Astrocyte (in vitro differentiated cells and primary cell): ENCODE measurements around the gene RTP3. TPM values are rescaled to one million over a fixed set of nuclear protein-coding genes. Genes with fewer than 3 reads are reported as not detected.

ENCODE experiments used
- DNase-seq: peaks from one replicate; pipeline ENCODE4 v3.0.0-alpha.2; 2010; ENCODE audit warnings: low read depth
- FAIRE-seq: peaks from 2 replicates; lab custom pipeline; 2011; peaks lifted over from hg19 to GRCh38; lab: Jason Lieb, UNC
- H2AFZ ChIP-seq: 2 replicates; pipeline ENCODE4 v1.6.0; 2012; ENCODE audit warnings: low read depth, low read length, inconsistent platforms
- H3K27ac ChIP-seq: 2 replicates; pipeline ENCODE4 v1.5.1; 2011; ENCODE audit warnings: low read depth, low read length, inconsistent platforms
- H3K27me3 ChIP-seq: 2 replicates; pipeline ENCODE4 v1.6.0; 2011; ENCODE audit warnings: low read length, inconsistent platforms; ENCODE audit not compliant: insufficient read depth
- H3K36me3 ChIP-seq: 2 replicates; pipeline ENCODE4 v1.5.1; 2011; ENCODE audit warnings: low read length, inconsistent platforms; ENCODE audit not compliant: insufficient read depth
- H3K4me1 ChIP-seq: 2 replicates; pipeline ENCODE4 v1.5.1; 2011; ENCODE audit warnings: low read length, inconsistent platforms; ENCODE audit not compliant: insufficient read depth
- H3K4me2 ChIP-seq: 2 replicates; pipeline ENCODE4 v1.6.0; 2012; ENCODE audit warnings: low read length, inconsistent platforms
- H3K4me3 ChIP-seq: 2 replicates; pipeline ENCODE4 v1.5.1; 2011; ENCODE audit warnings: low read depth, mild to moderate bottlenecking, low read length, inconsistent platforms; ENCODE audit not compliant: insufficient read depth
- H3K79me2 ChIP-seq: 2 replicates; pipeline ENCODE4 v1.6.0; 2012; ENCODE audit warnings: mild to moderate bottlenecking, low read length, inconsistent platforms; ENCODE audit not compliant: insufficient read depth
- H3K9ac ChIP-seq: 2 replicates; pipeline ENCODE4 v1.6.0; 2012; ENCODE audit warnings: mild to moderate bottlenecking, low read length, inconsistent platforms
- H3K9me3 ChIP-seq: 2 replicates; pipeline ENCODE4 v1.5.1; 2012; ENCODE audit warnings: low read depth, mild to moderate bottlenecking, low read length, inconsistent platforms; ENCODE audit not compliant: insufficient read depth
- H4K20me1 ChIP-seq: 2 replicates; pipeline ENCODE4 v1.6.0; 2012; ENCODE audit warnings: low read length, inconsistent platforms; ENCODE audit not compliant: insufficient read depth
- H3K27ac Mint-ChIP-seq: one replicate; pipeline ENCODE4 v1.8.0; 2021; ENCODE audit warnings: mild to moderate bottlenecking, mixed read lengths; ENCODE audit not compliant: unreplicated experiment
- H3K27me3 Mint-ChIP-seq: one replicate; pipeline ENCODE4 v1.8.0; 2021; ENCODE audit warnings: low read depth, mixed read lengths; ENCODE audit not compliant: unreplicated experiment
- H3K36me3 Mint-ChIP-seq: one replicate; pipeline ENCODE4 v1.8.0; 2021; ENCODE audit warnings: low read depth, mixed read lengths; ENCODE audit not compliant: unreplicated experiment
- H3K4me1 Mint-ChIP-seq: one replicate; pipeline ENCODE4 v1.8.0; 2021; ENCODE audit warnings: low read depth, mixed read lengths; ENCODE audit not compliant: unreplicated experiment
- H3K4me3 Mint-ChIP-seq: one replicate; pipeline ENCODE4 v1.8.0; 2021; ENCODE audit warnings: mild to moderate bottlenecking, moderate library complexity, mixed read lengths; ENCODE audit not compliant: unreplicated experiment
- H3K9me3 Mint-ChIP-seq: one replicate; pipeline ENCODE4 v1.8.0; 2021; ENCODE audit warnings: mild to moderate bottlenecking, mixed read lengths; ENCODE audit not compliant: unreplicated experiment
- EZH2 ChIP-seq: IDR thresholded peaks from 2 replicates; pipeline ENCODE4 v1.6.1; 2012; ENCODE audit warnings: mild to moderate bottlenecking, low read length, inconsistent platforms; ENCODE audit not compliant: insufficient read depth
- total RNA-seq: library from RNA; stranded (reverse); gene quantifications from 2 replicates; pipeline ENCODE4 v1.2.1, GENCODE V29; 2021
- TF ChIP-seq, protein P1 (sequence below): IDR thresholded peaks from 2 replicates; pipeline ENCODE4 v1.5.1; 2011; ENCODE audit warnings: low read depth, mild to moderate bottlenecking, inconsistent platforms, low read length, moderate library complexity; ENCODE audit not compliant: insufficient read depth

RTP3 gene
- total RNA-seq, 1 donor from 2014 or later = not detected

DNA sequence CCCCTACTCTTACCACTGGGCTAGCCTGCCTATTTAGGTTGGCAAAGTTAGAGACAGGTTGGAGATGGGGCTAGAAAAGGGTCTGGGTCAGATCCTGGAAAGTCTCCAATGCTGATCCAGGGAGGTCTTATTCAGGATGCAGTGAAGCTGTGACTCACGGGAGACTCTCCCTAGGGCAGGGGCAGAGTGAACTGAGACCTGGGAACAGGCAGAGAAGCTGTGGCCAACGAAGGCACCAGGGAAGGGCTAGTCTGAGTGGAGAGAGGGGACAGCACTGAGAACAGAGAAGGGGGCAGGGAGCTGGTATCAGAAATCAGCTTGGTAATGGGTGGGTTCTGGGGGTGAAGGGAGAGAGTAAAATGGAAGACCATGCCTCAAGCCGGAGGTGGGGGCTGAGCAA, 35.3 kb upstream of the RTP3 start:
- peaks cover 43% of the 10 kb centered on the region for H3K27me3 Mint-ChIP-seq

DNA sequence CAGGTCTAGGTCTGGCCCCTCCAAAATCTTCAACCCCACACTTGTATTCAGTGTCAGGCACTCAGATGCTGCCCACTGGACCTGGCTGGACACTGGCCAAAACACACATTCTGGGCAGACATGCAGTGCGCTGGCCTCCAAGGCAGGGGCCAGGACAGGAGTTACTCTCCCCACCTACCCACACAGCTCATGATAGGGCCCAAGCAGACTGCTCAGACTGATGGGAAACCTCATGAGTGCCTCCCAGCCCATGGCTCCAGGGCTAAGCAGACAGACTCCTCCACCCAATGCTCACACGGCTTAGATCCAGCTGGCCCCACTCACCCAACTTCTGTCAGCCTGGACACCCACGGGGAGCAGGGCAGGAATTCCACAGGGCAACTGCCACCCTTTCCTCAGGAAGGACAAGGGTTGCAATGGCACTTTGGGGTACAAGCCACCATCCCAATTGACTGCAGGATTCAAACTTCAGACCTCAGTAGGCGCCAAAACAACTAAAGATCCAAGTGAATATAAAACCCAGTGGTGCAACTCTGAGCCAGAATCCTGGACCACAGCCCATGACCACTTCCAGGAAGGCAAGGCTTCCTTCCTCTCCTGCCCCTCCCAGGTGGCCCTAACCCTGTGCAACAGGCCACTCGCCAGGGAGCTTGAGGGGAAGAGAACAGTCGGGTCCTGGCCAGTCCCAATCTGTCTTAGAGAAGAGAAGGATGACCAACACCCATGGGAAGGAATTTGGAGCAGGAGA, 34.5 kb upstream of the RTP3 start:
- Histone ChIP-seq H3K27me3 (peaks cover 37% of the 10 kb centered on the region), H2AFZ (no peak overlapping the region), H3K9me3 (no peaks in the 10 kb centered on the region), H4K20me1 (no peaks in the 10 kb centered on the region), H3K27ac (no peak overlapping the region), H3K4me3 (no peak overlapping the region), H3K36me3 (no peaks in the 10 kb centered on the region), H3K9ac (no peak overlapping the region), H3K79me2 (no peaks in the 10 kb centered on the region), H3K4me2 (no peak overlapping the region), H3K4me1 (no peaks in the 10 kb centered on the region)
- H3K36me3 Mint-ChIP-seq = no peaks in the 10 kb centered on the region
- H3K27ac Mint-ChIP-seq = no peak overlapping the region
- H3K4me3 Mint-ChIP-seq = no peak overlapping the region
- H3K4me1 Mint-ChIP-seq = peaks cover 8% of the 10 kb centered on the region
- DNase-seq (no peak), FAIRE-seq (no peak)
- TF ChIP-seq, protein P1, sequence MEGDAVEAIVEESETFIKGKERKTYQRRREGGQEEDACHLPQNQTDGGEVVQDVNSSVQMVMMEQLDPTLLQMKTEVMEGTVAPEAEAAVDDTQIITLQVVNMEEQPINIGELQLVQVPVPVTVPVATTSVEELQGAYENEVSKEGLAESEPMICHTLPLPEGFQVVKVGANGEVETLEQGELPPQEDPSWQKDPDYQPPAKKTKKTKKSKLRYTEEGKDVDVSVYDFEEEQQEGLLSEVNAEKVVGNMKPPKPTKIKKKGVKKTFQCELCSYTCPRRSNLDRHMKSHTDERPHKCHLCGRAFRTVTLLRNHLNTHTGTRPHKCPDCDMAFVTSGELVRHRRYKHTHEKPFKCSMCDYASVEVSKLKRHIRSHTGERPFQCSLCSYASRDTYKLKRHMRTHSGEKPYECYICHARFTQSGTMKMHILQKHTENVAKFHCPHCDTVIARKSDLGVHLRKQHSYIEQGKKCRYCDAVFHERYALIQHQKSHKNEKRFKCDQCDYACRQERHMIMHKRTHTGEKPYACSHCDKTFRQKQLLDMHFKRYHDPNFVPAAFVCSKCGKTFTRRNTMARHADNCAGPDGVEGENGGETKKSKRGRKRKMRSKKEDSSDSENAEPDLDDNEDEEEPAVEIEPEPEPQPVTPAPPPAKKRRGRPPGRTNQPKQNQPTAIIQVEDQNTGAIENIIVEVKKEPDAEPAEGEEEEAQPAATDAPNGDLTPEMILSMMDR = no peak
- TF ChIP-seq EZH2 = no peak
- H3K9me3 Mint-ChIP-seq = no peaks in the 10 kb centered on the region
- H3K27me3 Mint-ChIP-seq = peaks cover 51% of the 10 kb centered on the region

More for the DNA sequence above, 35.3 kb upstream of the RTP3 start:
- Histone ChIP-seq H3K4me1 (no peaks in the 10 kb centered on the region), H4K20me1 (no peaks in the 10 kb centered on the region), H3K9ac (no peak overlapping the region), H3K27ac (no peak overlapping the region), H3K9me3 (no peaks in the 10 kb centered on the region), H3K79me2 (no peaks in the 10 kb centered on the region), H3K36me3 (no peaks in the 10 kb centered on the region), H3K4me3 (no peak overlapping the region), H3K4me2 (no peak overlapping the region), H2AFZ (no peak overlapping the region), H3K27me3 (peaks cover 37% of the 10 kb centered on the region)
- no peaks in the 10 kb centered on the region for H3K9me3 Mint-ChIP-seq
- no peak for DNase-seq
- TF ChIP-seq, protein P1 = no peak
- no peak for TF ChIP-seq EZH2
- no peaks in the 10 kb centered on the region for H3K36me3 Mint-ChIP-seq
- no peak overlapping the region for H3K4me3 Mint-ChIP-seq
- FAIRE-seq = no peak
- H3K4me1 Mint-ChIP-seq = peaks cover 8% of the 10 kb centered on the region
- peak overlapping the region; percentile 53 for H3K27ac Mint-ChIP-seq

DNA sequence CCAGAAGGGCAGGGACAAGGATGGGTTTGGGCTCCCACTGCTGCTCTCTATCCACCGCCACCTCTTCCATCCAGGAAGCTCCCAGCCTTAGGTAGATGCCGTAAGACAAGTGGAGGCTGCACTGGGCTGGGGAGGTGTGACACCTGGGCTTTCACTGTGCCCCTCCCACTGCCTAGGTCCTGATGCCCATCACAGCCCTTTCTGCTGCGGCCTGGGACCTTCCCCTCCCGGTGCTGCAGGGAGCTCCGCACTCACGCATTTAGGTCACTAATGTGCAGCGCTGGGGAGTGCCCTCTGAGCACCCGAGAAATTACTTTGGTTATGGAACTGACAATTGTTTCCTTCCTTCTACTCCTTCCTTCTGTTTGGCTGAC, 33.9 kb upstream of the RTP3 start:
- H4K20me1 ChIP-seq = no peaks in the 10 kb centered on the region
- TF ChIP-seq EZH2 = no peak
- TF ChIP-seq, protein P1 = no peak
- no peak overlapping the region for H3K4me2 ChIP-seq
- H3K4me3 Mint-ChIP-seq = no peak overlapping the region
- H3K27ac Mint-ChIP-seq = no peak overlapping the region
- no peaks in the 10 kb centered on the region for H3K36me3 ChIP-seq
- no peaks in the 10 kb centered on the region for H3K36me3 Mint-ChIP-seq
- peaks cover 8% of the 10 kb centered on the region for H3K4me1 Mint-ChIP-seq
- H3K9me3 ChIP-seq = no peaks in the 10 kb centered on the region
- H2AFZ ChIP-seq = no peak overlapping the region
- no peaks in the 10 kb centered on the region for H3K9me3 Mint-ChIP-seq
- H3K27me3 ChIP-seq = peaks cover 37% of the 10 kb centered on the region
- H3K9ac ChIP-seq = no peak overlapping the region
- FAIRE-seq = no peak
- H3K4me1 ChIP-seq = no peaks in the 10 kb centered on the region
- no peak overlapping the region for H3K27ac ChIP-seq
- no peaks in the 10 kb centered on the region for H3K79me2 ChIP-seq
- no peak overlapping the region for H3K4me3 ChIP-seq
- peaks cover 53% of the 10 kb centered on the region for H3K27me3 Mint-ChIP-seq
- DNase-seq = no peak
